ENCODE measurements around the gene MYO9B.

The MYO9B gene

GRCh38 chr19:17061205-17061604 is 14.4 kb upstream of the MYO9B start:
- no peak for DNase-seq

GRCh38 chr19:17061691-17062090 is 13.9 kb upstream of the MYO9B start:
- DNase-seq = no peak

- no peak for DNase-seq
Measured at GRCh38 chr19:17063428-17063827, 12.1 kb upstream of the MYO9B start.

GRCh38 chr19:17069193-17069592 is 6.4 kb upstream of the MYO9B start:
- no peak for DNase-seq

- DNase-seq = no peak
Measured at GRCh38 chr19:17070421-17070820, 5.2 kb upstream of the MYO9B start.

- no peak for DNase-seq
Measured at GRCh38 chr19:17070912-17071311, 4.7 kb upstream of the MYO9B start.

GRCh38 chr19:17073869-17074633 is 1.5 kb upstream of the MYO9B start:
- peak; percentile 67 for DNase-seq

GRCh38 chr19:17074634-17075034 is 943 bp upstream of the MYO9B start:
- peak; percentile 41 for DNase-seq

GRCh38 chr19:17075864-17076542 is 426 bp downstream of the MYO9B start:
- DNase-seq = no peak

GRCh38 chr19:17076543-17076991 is 990 bp downstream of the MYO9B start:
- no peak for DNase-seq

GRCh38 chr19:17077447-17078028 is 2.0 kb downstream of the MYO9B start:
- DNase-seq = no peak

- no peak for DNase-seq
Measured at GRCh38 chr19:17078036-17078919, 2.7 kb downstream of the MYO9B start.

- no peak for DNase-seq
Measured at GRCh38 chr19:17078920-17079709, 3.5 kb downstream of the MYO9B start.

GRCh38 chr19:17079710-17080439 is 4.3 kb downstream of the MYO9B start:
- no peak for DNase-seq

- DNase-seq = no peak
Measured at GRCh38 chr19:17080440-17080801, 4.8 kb downstream of the MYO9B start.

- DNase-seq = no peak
Measured at GRCh38 chr19:17081672-17082630, 6.4 kb downstream of the MYO9B start.

GRCh38 chr19:17086120-17086519 is 10.5 kb downstream of the MYO9B start:
- DNase-seq = no peak

GRCh38 chr19:17086834-17087233 is 11.3 kb downstream of the MYO9B start:
- no peak for DNase-seq

GRCh38 chr19:17088552-17088951 is 13.0 kb downstream of the MYO9B start:
- no peak for DNase-seq

- no peak for DNase-seq
Measured at GRCh38 chr19:17090583-17090982, 15.0 kb downstream of the MYO9B start.

Measured in NCI-H774 (cell line).